ENCODE results near the gene GRM4.

DNA sequence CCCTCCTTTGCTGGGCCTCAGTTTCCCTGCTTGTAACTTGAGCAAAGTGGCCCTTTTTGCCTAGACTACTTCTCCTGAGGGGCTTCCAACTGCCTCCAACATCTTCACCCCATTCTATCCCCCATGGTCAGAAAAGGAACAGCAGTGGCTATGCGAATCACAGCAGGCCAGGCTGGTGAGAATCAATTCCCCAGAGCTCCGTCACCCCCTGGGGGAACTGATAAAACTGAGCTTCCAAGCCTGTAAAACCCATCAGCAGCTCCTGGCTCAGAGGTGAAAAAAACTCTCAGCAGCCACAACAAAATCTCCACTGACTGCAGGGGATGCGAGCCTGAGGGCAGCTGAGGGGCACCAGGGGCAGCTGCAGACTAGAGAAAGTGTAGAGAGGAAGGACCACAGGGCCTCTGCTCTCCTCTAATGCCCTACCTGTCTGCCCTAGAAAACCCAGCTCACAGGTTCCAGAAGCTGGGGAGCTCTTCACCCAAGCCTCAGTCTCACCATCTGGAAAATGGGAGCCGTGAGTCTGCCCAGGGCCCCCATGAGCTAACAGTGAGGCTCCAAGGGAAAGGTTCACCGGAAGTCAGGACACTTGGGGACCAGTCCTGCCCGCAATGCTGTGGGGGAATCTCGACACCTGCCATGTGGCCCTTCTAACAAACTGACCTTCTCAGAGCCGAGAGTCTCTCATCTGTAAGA is 120.6 kb downstream of the GRM4 start:
- TF ChIP-seq GATA3 (IDR thresholded peaks at IDR 0.05; ENCODE audit: low read depth, low read length) (no peak), GATA2 (IDR thresholded peaks at IDR 0.05; ENCODE audit: low read depth, low read length) (no peak)
